NT2/D1 (cell line): Measurements from ENCODE around the gene LPP.

Experiments used
- SUZ12 ChIP-seq: IDR thresholded peaks from 2 replicates; pipeline ENCODE4 v1.6.1; 2011; ENCODE audit not compliant: insufficient read length, insufficient read depth; ENCODE audit errors: extremely low read depth
- YY1 ChIP-seq: IDR thresholded peaks from 2 replicates; pipeline ENCODE4 v1.6.1; 2011; ENCODE audit not compliant: insufficient read length, insufficient read depth

DNA sequence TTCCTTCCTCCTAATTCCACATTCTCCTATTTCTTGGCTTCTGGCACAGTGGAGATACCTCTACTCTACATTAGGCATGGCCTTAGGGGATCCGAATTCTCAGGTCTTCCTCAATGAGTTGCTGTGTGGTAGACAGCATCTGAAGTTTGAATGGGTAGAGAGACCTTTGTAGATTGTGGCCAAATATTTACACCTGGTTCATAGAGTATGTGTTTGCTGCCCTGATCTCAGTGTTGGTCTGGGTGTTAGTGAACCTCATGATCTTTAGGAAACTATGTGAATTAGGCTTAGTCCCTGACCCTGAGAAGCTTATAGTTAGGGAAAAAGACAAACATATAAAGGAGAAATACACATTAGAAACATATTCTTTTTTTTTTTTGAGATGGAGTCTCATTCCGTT is 75.8 kb downstream of the LPP start:
- TF ChIP-seq YY1 (no peak), SUZ12 (no peak)
